ENCODE results near the gene LCE7A. TPM values are rescaled to one million over a fixed set of nuclear protein-coding genes. Genes with fewer than 3 reads are reported as not detected.

LCE7A gene
- total RNA-seq, result not detected

- ATAC-seq (no peak), DNase-seq (no peak)
- H3K4me1 ChIP-seq, result no peaks in the 10 kb centered on the region
- TF ChIP-seq POLR2A (IDR thresholded peaks at IDR 0.05) (no peak), CTCF (IDR thresholded peaks at IDR 0.05 in 4 of 5, conservative IDR thresholded peaks at IDR 0.05 in 1 of 5) (no peak)
- intact Hi-C loops (cut with DNase I; ENCODE audit: low total_unique reads), result no loop called here
- H3K36me3 ChIP-seq, result no peaks in the 10 kb centered on the region
- H3K27ac ChIP-seq, result no peak within 1 kb of the TSS
- no peak within 1 kb of the TSS for H3K4me3 ChIP-seq
- no peaks in the 10 kb centered on the region for H3K27me3 ChIP-seq
- no peaks in the 10 kb centered on the region for H3K9me3 ChIP-seq
- in situ Hi-C loops (cut with MboI; ENCODE audit: low sequenced_read_pairs in 4 of 4), result no loop called here
Measured at GRCh38 chr1:152859696-152860095, at the start of gene LCE7A. LCE7A (plus strand) TSS chr1:152859996; CDS start chr1:152860698, 702 bp downstream.

- in situ Hi-C loops (cut with MboI; ENCODE audit: low sequenced_read_pairs in 4 of 4), result no loop called here
- TF ChIP-seq CTCF (IDR thresholded peaks at IDR 0.05 in 4 of 5, conservative IDR thresholded peaks at IDR 0.05 in 1 of 5) (no peak), POLR2A (IDR thresholded peaks at IDR 0.05) (no peak)
Measured at GRCh38 chr1:152811050-152811449, 48.7 kb upstream of the LCE7A start.

GRCh38 chr1:152811671-152812070 is 48.1 kb upstream of the LCE7A start, which contains the start of gene LCE1B:
LCE1B (plus strand) TSS chr1:152811971; CDS start chr1:152812447, 476 bp downstream.
- TF ChIP-seq CTCF (IDR thresholded peaks at IDR 0.05 in 4 of 5, conservative IDR thresholded peaks at IDR 0.05 in 1 of 5) (no peak), POLR2A (IDR thresholded peaks at IDR 0.05) (no peak)
- Histone ChIP-seq H3K4me3 (no peak within 1 kb of the TSS), H3K36me3 (no peaks in the 10 kb centered on the region), H3K27me3 (no peaks in the 10 kb centered on the region), H3K27ac (no peak within 1 kb of the TSS), H3K9me3 (no peaks in the 10 kb centered on the region), H3K4me1 (no peaks in the 10 kb centered on the region)
- ATAC-seq (no peak), DNase-seq (no peak)
- intact Hi-C loops (cut with DNase I; ENCODE audit: low total_unique reads), result no loop called here
- in situ Hi-C loops (cut with MboI; ENCODE audit: low sequenced_read_pairs in 4 of 4), result no loop called here

More at GRCh38 chr1:152811050-152811449, 48.7 kb upstream of the LCE7A start:
- Histone ChIP-seq H3K4me1 (no peaks in the 10 kb centered on the region), H3K27me3 (no peaks in the 10 kb centered on the region), H3K9me3 (no peaks in the 10 kb centered on the region), H3K36me3 (no peaks in the 10 kb centered on the region), H3K4me3 (no peak overlapping the region), H3K27ac (no peak overlapping the region)
- ATAC-seq, result no peak
- intact Hi-C loops (cut with DNase I; ENCODE audit: low total_unique reads), result no loop called here
- DNase-seq, result no peak

GRCh38 chr1:152817309-152817708 is 42.5 kb upstream of the LCE7A start:
- in situ Hi-C loops (cut with MboI; ENCODE audit: low sequenced_read_pairs in 4 of 4) (no loop called here), intact Hi-C loops (cut with DNase I; ENCODE audit: low total_unique reads) (no loop called here)
- ATAC-seq (no peak), DNase-seq (no peak)
- Histone ChIP-seq H3K9me3 (no peaks in the 10 kb centered on the region), H3K4me1 (no peaks in the 10 kb centered on the region), H3K27ac (no peak overlapping the region), H3K36me3 (no peaks in the 10 kb centered on the region), H3K4me3 (no peak overlapping the region), H3K27me3 (no peaks in the 10 kb centered on the region)
- TF ChIP-seq CTCF (IDR thresholded peaks at IDR 0.05 in 4 of 5, conservative IDR thresholded peaks at IDR 0.05 in 1 of 5) (no peak), POLR2A (IDR thresholded peaks at IDR 0.05) (no peak)

GRCh38 chr1:152823294-152823693 is 36.5 kb upstream of the LCE7A start:
- H3K4me1 ChIP-seq, result no peaks in the 10 kb centered on the region
- in situ Hi-C loops (cut with MboI; ENCODE audit: low sequenced_read_pairs in 4 of 4), result no loop called here
- TF ChIP-seq POLR2A (IDR thresholded peaks at IDR 0.05), result no peak
- TF ChIP-seq CTCF (IDR thresholded peaks at IDR 0.05 in 4 of 5, conservative IDR thresholded peaks at IDR 0.05 in 1 of 5), result no peak
- H3K9me3 ChIP-seq, result no peaks in the 10 kb centered on the region
- no peaks in the 10 kb centered on the region for H3K27me3 ChIP-seq
- intact Hi-C loops (cut with DNase I; ENCODE audit: low total_unique reads), result no loop called here
- H3K36me3 ChIP-seq, result no peaks in the 10 kb centered on the region
- no peak overlapping the region for H3K27ac ChIP-seq
- DNase-seq (no peak), ATAC-seq (no peak)
- H3K4me3 ChIP-seq, result no peak overlapping the region
